Gastroesophageal sphincter (tissue), 4 donors: ENCODE data around the gene TTL. TPM values are rescaled to one million over a fixed set of nuclear protein-coding genes. Genes with fewer than 3 reads are reported as not detected.

Source experiments
- ATAC-seq: fragments of 150-250 bp; one replicate; pipeline ENCODE4 v1.9.1; 2016; ENCODE audit warnings: mild to moderate bottlenecking, moderate library complexity
- H3K27ac ChIP-seq, 4 donors: fragments of 200-600 bp; sonication (generic) in 3 of 4; 1 replicate in 3 of 4; 2 replicates in 1 of 4; pipeline ENCODE4 v1.5.1; 2016 to 2019
- H3K27me3 ChIP-seq: fragments of 200-600 bp; sonication (generic); one replicate; pipeline ENCODE4 v1.5.1; 2019
- H3K36me3 ChIP-seq, 2 donors: fragments of 200-600 bp; sonication (generic); one replicate each; pipeline ENCODE4 v1.5.1; 2019; ENCODE audit warnings: control low read depth in 1 of 2
- H3K4me1 ChIP-seq, 3 donors: fragments of 200-600 bp; sonication (generic); 1 replicate in 2 of 3; 2 replicates in 1 of 3; pipeline ENCODE4 v1.5.1; 2016 to 2019; ENCODE audit warnings: control low read depth in 2 of 3
- H3K4me3 ChIP-seq, 2 donors: fragments of 200-600 bp; sonication (generic); one replicate each; pipeline ENCODE4 v1.5.1; 2019; ENCODE audit warnings: mild to moderate bottlenecking in 1 of 2, moderate library complexity in 1 of 2
- H3K9me3 ChIP-seq, 3 donors: fragments of 200-600 bp; sonication (generic); one replicate each; pipeline ENCODE4 v1.5.1; 2017 to 2019; ENCODE audit warnings: control low read depth in 2 of 3
- EP300 ChIP-seq: sonication (generic); formaldehyde crosslinking; IDR thresholded peaks from one replicate; pipeline ENCODE4 v1.6.1; 2017; ENCODE audit warnings: antibody characterized with exemption, mild to moderate bottlenecking
- POLR2A ChIP-seq, 2 donors: fragments of 450-650 bp; IDR thresholded peaks; one replicate each; pipeline ENCODE4 v1.6.1; 2017; ENCODE audit warnings: antibody characterized with exemption in 2 of 2, mild to moderate bottlenecking in 2 of 2, moderate library complexity in 1 of 2
- POLR2AphosphoS5 ChIP-seq: sonication (generic); formaldehyde crosslinking; IDR thresholded peaks from one replicate; pipeline ENCODE4 v1.6.1; 2017; ENCODE audit warnings: antibody characterized with exemption
- WGBS, 2 donors: methylation state at CpG; one replicate each; pipeline ENCODE4 v1.1.5; 2018; ENCODE audit warnings: low coverage in 1 of 2; 5-methylcytosine and 5-hydroxymethylcytosine counted together
- total RNA-seq, 4 donors: library from RNA; depleted of rRNA; stranded (reverse); fragments of >200 nt; gene quantifications; one replicate each; pipeline ENCODE4 v1.1.0, GENCODE V29; 2016
- TF ChIP-seq, protein P1 (sequence below), 4 experiments: fragments of 200-600 bp in 2 of 4; fragments of 450-650 bp in 2 of 4; sonication (generic) in 1 of 4; IDR thresholded peaks; one replicate each; pipeline ENCODE4 v1.5.1; 2017 to 2019; ENCODE audit warnings: antibody characterized with exemption in 4 of 4, mild to moderate bottlenecking in 2 of 4, moderate library complexity in 2 of 4

TTL gene
- total RNA-seq, 4 donors from 2014 or later: 19.3 to 33.8 (median 24.9) TPM

DNA sequence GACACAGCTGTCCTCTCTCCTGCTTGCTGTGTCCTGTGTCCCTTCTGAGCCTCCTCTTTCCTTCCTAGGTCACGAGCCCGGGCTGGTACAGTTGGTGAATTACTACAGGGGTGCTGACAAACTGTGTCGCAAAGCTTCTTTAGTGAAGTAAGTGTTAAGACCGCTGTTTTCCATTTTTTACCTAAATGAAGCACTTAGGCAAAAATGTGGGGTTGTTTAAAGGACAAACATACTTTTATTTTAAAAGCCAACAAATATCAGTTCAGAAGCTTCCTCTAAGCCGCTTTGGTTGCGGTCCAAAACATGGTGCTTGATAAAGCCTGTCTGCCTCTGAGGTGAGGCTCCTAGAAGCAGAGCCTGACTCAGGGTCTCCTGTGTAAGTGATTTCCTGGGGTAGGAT lies 3.9 kb downstream of the TTL start:
- peaks cover 0 to 41% (median 13%) of the 10 kb centered on the region in 3 donors for H3K4me1 ChIP-seq
- H3K27ac ChIP-seq: no peak overlapping the region
- peaks cover 0 to 17% of the 10 kb centered on the region in 2 donors for H3K36me3 ChIP-seq
- no peaks in the 10 kb centered on the region for H3K9me3 ChIP-seq
- TF ChIP-seq POLR2A (IDR thresholded peaks at IDR 0.05) (no peak), EP300 (no peak), POLR2AphosphoS5 (no peak)
- TF ChIP-seq, protein P1, sequence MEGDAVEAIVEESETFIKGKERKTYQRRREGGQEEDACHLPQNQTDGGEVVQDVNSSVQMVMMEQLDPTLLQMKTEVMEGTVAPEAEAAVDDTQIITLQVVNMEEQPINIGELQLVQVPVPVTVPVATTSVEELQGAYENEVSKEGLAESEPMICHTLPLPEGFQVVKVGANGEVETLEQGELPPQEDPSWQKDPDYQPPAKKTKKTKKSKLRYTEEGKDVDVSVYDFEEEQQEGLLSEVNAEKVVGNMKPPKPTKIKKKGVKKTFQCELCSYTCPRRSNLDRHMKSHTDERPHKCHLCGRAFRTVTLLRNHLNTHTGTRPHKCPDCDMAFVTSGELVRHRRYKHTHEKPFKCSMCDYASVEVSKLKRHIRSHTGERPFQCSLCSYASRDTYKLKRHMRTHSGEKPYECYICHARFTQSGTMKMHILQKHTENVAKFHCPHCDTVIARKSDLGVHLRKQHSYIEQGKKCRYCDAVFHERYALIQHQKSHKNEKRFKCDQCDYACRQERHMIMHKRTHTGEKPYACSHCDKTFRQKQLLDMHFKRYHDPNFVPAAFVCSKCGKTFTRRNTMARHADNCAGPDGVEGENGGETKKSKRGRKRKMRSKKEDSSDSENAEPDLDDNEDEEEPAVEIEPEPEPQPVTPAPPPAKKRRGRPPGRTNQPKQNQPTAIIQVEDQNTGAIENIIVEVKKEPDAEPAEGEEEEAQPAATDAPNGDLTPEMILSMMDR (IDR thresholded peaks at IDR 0.05): no peak
- no peaks in the 10 kb centered on the region for H3K27me3 ChIP-seq
- H3K4me3 ChIP-seq: no peak overlapping the region
- no peak for ATAC-seq
- 93 to 100% methylated on average over 1 to 6 of the region's 6 CpGs for WGBS, 2 donors

DNA sequence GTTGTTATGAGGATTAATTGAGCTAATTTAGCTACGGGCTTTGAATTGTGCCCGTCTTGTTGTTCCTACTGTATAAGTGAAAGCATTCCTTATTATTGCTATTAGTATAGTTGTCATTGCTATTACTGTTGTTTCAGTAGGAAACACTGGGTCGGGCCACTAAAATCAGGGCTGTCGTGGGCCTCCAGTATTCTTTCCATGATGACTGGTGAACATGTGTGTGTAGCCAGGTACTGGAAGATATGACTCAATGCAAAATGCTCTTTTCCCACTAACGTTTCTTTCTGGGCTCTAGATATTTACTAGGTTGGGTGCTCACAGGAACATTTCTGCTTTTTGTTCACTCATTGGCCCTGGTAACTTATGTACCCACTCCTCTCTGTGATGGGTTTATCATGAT lies 4.9 kb downstream of the TTL start:
- Histone ChIP-seq H3K27ac (no peak overlapping the region), H3K4me3 (no peak overlapping the region), H3K36me3 (peaks cover 0 to 17% of the 10 kb centered on the region in 2 donors), H3K9me3 (no peaks in the 10 kb centered on the region), H3K27me3 (no peaks in the 10 kb centered on the region), H3K4me1 (peaks cover 0 to 35% (median 12%) of the 10 kb centered on the region in 3 donors)
- no peak for ATAC-seq
- 79 to 88% methylated on average over 5 of the region's 5 CpGs for WGBS, 2 donors
- TF ChIP-seq POLR2A (IDR thresholded peaks at IDR 0.05) (no peak), EP300 (no peak), POLR2AphosphoS5 (no peak)
- TF ChIP-seq, protein P1 (IDR thresholded peaks at IDR 0.05): no peak

DNA sequence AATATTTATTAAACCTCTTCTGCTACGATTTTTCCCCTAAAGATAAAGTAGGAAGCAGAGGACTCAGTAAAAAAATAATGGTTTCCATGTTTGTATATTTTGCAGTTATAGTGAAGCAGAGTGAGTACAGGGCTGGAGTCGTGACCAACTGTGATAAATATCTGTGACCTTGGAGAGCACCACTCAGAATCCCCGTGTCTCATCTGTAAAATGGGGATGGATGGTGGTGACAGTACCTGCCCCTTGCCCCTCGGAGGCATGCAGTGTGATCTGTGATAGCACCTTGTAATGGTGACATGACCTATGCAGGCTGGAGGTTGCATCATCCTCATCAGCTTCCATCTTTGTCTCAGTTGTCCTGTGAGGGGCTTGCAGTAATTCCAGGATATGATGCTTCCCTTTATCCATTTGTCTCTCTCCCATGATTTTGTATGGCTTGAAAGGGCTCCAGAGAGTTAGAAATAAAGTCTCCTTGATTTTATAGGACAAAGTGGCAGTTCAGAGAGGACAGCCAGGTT lies 5.5 kb downstream of the TTL start:
- ATAC-seq: no peak
- Histone ChIP-seq H3K27ac (no peak overlapping the region), H3K4me3 (no peak overlapping the region), H3K27me3 (no peaks in the 10 kb centered on the region), H3K9me3 (no peaks in the 10 kb centered on the region), H3K36me3 (peaks cover 0 to 17% of the 10 kb centered on the region in 2 donors), H3K4me1 (peaks cover 0 to 35% (median 12%) of the 10 kb centered on the region in 3 donors)
- TF ChIP-seq POLR2A (IDR thresholded peaks at IDR 0.05) (no peak), EP300 (no peak), POLR2AphosphoS5 (no peak)
- TF ChIP-seq, protein P1 (IDR thresholded peaks at IDR 0.05): no peak
- WGBS, 2 donors: 64 to 82% methylated on average over 3 to 4 of the region's 4 CpGs

DNA sequence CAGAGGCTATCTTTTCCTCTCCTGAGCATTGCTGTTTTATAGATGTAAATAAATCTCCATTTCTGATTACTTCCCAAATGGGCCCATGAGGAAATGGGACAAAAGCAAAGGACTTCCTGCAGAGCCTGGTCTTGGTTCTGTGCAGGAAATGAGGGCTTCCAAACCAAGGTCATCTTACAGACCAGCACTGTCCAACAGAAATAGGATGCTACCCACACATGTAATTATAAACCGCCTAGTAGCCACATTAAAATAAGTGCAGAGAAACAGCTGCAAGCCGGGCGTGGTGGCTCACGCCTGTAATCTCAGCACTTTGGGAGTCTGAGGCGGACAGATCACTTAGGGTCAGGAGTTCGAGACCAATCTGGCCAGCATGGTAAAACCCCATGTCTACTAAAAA lies 6.2 kb downstream of the TTL start:
- Histone ChIP-seq H3K4me1 (peaks cover 0 to 29% (median 9%) of the 10 kb centered on the region in 3 donors), H3K27ac (no peak overlapping the region), H3K36me3 (peaks cover 0 to 17% of the 10 kb centered on the region in 2 donors), H3K27me3 (no peaks in the 10 kb centered on the region), H3K9me3 (no peaks in the 10 kb centered on the region), H3K4me3 (no peak overlapping the region)
- ATAC-seq: no peak
- TF ChIP-seq EP300 (no peak), POLR2A (IDR thresholded peaks at IDR 0.05) (no peak), POLR2AphosphoS5 (no peak)
- TF ChIP-seq, protein P1 (IDR thresholded peaks at IDR 0.05): no peak
- WGBS, 2 donors: 93% methylated on average over 5 of the region's 6 CpGs; no CpG with 5 or more reads in 1 of the 2 donors

DNA sequence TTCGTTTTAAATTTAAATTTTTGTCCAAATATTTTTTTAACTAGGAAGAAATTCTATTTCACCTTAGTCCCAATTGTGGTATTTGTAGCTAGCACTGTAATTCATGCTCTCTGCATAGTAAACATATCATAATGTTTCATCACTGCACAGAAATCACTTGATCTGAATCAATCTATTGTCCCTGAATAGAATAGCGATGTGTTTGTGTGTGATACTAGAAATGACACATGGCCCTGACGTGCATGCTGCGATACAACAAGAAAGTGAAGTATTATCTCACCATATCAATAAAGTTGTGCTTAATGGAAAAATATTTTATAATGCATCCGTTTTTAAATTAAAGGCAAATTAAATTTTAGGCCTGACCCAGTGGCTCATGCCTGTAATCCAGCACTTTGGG lies 10.0 kb downstream of the TTL start:
- no peak overlapping the region for H3K27ac ChIP-seq
- H3K4me3 ChIP-seq: no peak overlapping the region

More for the DNA sequence above, 10.0 kb downstream of the TTL start:
- H3K4me1 ChIP-seq: peaks cover 0 to 21% (median 0%) of the 10 kb centered on the region in 3 donors
- 67 to 79% methylated on average over 2 to 5 of the region's 5 CpGs for WGBS, 2 donors
- peaks cover 0 to 35% of the 10 kb centered on the region in 2 donors for H3K36me3 ChIP-seq
- no peak for TF ChIP-seq EP300
- TF ChIP-seq POLR2A (IDR thresholded peaks at IDR 0.05): no peak
- TF ChIP-seq, protein P1 (IDR thresholded peaks at IDR 0.05): no peak
- no peak for TF ChIP-seq POLR2AphosphoS5
- no peaks in the 10 kb centered on the region for H3K9me3 ChIP-seq
- no peak for ATAC-seq
- no peaks in the 10 kb centered on the region for H3K27me3 ChIP-seq
